SKM-1 treated with dmso at 0.1 percent for 144 hours (cell line): ENCODE results near the gene CCDC106.

Experiments used
- DNase-seq: peaks from one replicate; lab custom pipeline; 2025; ENCODE audit not compliant: unreplicated experiment; lab: John Stamatoyannopoulos, UW

CCDC106 gene

DNA sequence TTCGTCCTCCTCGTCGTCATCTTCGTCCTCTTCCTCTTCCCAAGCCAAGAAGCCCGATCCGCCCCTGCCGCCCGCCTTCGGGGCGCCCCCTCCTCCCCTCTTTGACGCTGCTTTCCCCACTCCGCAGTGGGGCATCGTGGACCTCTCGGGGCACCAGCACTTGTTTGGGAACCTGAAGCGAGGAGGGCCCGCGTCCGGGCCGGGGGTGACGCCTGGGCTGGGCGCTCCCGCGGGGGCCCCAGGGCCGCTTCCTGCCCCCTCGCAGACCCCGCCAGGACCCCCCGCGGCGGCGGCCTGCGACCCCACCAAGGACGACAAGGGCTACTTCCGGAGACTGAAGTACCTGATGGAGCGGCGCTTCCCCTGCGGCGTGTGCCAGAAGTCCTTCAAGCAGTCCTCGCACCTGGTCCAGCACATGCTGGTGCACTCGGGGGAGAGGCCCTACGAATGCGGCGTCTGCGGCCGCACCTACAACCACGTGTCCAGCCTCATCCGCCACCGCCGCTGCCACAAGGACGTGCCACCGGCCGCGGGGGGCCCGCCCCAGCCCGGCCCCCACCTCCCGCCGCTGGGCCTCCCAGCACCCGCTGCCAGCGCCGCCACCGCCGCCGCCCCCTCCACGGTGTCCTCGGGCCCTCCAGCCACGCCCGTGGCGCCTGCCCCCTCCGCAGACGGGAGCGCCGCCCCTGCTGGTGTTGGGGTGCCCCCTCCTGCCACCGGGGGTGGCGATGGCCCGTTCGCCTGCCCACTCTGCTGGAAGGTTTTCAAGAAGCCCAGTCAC is 33.9 kb upstream of the CCDC106 start:
- no peak for DNase-seq

DNA sequence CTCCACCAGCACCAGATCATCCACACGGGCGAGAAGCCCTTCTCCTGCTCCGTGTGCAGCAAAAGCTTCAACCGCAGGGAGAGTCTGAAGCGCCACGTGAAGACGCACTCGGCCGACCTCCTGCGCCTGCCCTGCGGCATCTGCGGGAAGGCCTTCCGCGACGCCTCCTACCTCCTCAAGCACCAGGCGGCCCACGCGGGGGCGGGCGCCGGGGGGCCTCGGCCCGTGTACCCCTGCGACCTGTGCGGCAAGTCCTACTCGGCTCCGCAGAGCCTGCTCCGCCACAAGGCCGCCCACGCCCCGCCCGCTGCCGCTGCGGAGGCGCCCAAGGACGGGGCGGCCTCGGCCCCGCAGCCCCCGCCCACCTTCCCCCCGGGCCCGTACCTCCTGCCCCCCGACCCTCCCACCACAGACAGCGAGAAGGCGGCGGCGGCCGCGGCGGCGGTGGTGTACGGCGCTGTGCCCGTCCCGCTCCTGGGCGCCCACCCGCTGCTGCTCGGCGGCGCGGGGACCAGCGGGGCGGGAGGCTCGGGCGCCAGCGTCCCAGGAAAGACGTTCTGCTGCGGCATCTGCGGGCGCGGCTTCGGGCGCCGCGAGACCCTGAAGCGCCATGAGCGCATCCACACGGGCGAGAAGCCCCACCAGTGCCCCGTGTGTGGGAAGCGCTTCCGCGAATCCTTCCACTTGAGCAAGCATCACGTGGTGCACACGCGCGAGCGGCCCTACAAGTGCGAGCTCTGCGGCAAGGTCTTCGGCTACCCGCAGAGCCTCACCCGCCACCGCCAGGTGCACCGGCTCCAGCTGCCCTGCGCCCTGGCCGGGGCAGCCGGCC is 33.1 kb upstream of the CCDC106 start:
- no peak for DNase-seq

DNA sequence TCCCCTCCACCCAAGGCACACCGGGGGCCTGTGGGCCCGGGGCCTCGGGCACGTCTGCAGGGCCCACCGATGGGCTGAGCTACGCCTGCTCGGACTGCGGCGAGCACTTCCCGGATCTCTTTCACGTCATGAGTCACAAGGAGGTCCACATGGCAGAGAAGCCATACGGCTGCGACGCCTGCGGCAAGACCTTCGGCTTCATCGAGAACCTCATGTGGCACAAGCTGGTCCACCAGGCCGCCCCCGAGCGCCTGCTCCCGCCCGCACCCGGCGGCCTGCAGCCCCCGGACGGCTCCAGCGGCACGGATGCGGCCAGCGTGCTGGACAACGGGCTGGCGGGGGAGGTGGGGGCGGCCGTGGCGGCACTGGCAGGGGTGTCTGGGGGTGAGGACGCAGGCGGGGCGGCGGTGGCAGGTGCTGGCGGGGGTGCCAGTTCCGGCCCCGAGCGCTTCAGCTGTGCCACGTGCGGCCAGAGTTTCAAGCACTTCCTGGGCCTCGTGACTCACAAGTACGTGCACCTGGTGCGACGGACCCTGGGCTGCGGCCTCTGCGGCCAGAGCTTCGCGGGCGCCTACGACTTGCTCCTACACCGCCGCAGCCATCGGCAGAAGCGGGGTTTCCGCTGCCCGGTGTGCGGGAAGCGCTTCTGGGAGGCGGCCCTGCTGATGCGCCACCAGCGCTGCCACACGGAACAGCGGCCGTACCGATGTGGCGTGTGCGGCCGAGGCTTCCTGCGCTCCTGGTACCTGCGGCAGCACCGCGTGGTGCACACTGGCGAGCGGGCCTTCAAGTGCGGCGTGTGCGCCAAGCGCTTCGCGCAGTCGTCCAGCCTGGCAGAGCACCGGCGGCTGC is 32.2 kb upstream of the CCDC106 start:
- no peak for DNase-seq

DNA sequence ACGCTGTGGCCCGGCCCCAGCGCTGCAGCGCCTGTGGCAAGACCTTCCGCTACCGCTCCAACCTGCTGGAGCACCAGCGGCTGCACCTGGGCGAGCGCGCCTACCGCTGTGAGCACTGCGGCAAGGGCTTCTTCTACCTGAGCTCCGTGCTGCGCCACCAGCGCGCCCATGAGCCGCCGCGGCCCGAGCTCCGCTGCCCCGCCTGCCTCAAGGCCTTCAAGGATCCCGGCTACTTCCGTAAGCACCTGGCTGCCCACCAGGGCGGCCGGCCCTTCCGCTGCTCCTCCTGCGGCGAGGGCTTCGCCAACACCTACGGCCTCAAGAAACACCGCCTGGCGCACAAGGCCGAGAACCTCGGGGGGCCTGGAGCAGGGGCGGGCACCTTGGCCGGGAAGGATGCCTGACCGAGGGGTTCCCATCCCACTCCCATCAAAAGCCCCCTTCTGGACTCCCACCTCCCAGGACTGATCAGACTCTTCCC is 31.6 kb upstream of the CCDC106 start:
- DNase-seq: no peak

DNA sequence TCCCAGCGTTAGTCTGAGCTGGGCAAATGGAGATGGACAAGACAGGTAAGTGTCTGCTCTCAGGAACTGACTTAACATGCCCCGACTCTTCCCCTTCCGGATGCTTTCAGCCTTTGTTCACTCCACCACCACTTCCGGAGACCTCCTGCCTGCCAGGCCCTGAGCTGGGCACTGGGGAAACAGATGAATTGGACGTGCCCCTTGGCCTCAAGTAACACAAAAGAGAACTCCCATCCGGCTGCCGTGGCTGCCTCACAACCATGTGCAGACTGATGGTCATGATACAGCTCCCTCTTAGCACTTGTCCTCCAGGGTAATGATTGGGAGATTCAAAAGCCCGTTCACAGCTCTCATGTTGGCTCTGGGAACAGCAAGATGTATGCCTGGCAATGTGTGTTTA is 30.6 kb upstream of the CCDC106 start:
- no peak for DNase-seq

DNA sequence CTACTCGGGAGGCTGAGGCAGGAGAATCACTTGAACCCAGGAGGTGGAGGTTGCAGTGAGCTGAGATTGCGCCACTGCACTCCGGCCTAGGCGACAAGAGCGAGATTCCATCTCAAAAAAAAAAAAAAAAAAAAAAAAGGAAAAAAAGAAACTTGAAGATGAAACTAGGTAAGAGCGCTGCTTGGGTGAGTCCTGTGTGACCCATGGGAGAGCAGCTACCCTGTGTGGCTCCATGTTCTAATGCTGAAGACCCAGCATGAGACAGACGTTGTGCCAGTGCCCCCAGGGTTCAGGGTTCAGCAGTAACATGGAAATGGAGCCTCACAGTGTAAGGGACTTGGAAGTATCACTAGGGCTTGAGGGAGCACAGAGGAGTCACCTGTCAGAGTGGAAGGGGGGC is 29.6 kb upstream of the CCDC106 start:
- DNase-seq: no peak

DNA sequence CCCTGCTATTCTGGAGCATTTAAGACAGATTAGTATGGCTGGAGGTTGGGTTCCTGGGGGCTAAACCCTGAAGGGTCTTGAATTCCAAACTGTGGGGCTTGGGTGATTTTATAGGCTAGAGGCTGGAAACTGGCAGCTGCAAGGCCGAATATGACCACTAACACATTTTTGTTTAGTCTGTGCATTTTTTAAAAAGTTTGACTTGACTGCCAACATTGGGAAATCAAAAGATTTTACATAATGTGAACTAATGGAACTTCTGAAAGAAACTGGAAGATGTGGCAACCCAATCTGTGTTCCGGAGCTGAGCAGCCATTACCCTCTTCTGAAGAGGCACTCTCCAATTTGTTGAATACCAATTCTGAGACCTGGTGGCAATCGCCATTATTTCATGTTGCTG is 28.7 kb upstream of the CCDC106 start:
- no peak for DNase-seq

DNA sequence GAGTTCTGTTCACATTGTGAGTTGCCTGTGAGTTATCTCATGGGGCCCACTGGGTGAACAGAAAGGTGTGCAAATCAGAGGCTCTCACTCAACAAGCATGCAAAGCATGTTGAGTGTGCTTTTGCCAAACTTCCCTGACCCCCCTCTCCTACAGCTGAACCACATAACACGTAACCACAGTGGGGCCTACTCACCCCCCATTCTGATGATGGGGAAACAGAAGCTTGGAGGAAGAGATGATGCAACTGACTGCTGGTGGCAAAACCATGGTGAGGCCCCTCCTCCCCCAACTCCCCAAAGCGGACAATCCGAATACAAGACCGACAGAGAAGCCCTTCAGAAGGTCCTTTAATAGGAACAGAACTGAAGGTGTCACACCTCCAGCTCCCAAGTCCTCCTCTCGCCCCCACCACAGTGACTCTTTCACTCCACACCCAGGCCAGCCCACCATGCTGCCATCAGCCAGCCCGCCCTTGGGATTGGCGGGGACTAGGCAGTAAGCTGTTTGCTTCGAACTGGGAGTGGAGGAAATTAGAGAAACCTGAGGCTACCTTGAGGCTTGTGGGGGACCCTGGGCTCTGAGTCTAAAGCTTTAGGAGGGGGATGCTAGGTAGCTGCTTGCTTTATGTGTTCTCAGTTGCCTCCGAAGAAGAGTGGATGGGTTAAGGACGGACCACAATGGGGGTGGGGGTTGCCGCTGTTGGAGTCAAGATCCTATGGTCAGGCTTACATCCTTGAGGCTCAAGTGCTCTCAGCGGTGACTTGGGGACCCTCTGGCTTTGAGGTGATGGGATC is 27.4 kb upstream of the CCDC106 start:
- peak; percentile 70 for DNase-seq

DNA sequence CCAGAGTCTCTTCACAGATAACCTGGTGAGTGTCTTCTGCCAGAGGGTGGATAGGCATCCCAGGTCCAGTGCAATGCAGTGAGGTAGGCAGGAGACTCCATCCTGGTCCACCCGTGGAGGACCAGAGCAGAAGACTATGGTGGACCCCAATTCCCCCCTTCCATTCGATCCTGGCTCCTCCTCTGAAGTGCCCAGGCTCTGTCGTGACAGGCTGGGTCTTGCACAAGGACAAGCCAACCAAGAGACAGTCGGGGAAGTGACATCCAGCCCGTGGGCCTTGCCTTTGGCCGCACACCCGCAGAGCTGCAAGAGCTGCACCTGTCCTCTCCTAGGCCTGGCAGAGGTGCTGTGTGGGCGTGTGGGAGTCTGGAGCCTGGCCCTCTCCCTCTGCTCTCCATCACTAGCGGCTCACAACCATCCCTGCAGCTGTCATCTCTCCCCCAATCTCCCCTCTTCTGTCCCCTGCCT is 26.8 kb upstream of the CCDC106 start:
- no peak for DNase-seq

DNA sequence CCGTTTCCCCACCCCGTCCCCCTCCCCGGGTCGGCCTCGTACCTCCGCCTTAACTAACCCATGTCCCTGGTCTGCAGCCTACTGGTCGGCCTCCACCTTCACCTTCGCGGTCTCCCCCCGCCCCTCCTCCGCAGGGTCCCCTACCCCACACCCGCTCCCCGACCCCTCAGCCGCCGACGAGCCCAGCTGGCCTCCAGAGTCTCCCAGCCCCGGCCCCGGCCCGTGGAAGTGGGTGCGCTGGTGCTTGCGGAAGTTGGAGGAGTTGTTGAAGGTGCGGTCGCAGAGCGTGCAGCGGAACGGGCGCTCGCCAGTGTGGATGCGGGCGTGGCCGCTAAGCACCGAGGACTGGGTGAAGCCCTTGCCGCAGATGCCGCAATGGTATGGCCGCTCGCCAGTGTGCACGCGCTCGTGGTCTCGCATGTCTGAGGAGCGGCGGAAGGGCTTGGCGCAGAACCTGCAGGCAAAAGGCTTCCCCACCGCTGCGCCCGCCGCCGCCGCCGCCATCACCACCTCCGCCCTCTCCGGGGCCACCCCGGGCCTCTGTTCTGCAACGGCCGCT is 26.3 kb upstream of the CCDC106 start:
- DNase-seq: no peak

DNA sequence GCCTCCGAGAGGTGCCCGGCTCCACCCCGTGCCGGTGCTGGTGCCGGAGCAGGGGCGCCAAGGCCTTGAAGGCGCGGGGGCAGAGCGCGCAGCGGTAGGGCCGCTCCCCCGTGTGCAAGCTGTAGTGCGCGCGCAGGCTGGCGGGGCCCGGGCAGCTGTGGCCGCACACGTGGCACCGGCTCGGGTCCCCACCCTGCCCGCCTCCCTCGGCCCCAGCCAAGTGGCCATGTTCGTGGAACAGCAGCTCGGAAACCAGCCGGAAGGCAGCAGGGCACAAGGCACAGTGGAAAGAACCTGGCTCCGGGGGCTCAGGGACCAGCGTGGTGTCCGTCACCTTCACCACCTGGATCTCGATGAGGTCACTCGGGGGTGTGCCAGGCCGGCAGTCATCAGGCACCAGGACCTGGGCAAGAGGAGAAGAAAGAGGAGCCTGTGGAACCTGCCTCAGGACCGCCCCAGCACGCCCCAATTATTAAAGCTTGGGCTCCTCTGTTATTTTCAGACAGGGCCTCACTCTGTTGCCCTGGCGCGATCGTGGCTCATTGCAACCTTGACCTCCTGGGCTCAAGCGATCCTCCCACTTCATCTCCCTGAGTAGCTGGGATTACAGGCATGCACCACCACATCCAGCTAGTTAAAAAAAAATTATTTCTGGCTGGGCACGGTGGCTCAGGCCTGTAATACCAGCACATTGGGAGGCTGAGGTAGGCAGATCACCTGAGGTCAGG is 25.6 kb upstream of the CCDC106 start:
- DNase-seq: no peak

DNA sequence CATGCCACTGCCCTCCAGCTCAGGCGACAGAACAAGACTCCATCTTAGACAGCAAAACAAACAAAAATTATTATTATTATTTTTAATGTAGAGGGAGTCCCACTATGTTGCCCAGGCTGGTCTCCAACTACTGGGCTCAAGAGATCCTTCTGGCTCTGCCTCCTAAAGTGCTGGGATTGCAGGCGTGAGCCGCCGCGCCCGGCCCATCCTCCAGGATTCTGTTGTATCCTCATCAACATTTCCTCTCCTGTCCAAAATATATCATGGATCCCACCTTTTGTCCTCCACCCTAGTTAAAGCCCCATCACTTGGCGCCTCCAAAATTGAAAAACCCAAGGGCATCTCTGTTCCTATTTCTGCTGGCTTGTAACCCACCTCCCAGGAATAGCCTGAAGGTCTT is 24.9 kb upstream of the CCDC106 start:
- no peak for DNase-seq

DNA sequence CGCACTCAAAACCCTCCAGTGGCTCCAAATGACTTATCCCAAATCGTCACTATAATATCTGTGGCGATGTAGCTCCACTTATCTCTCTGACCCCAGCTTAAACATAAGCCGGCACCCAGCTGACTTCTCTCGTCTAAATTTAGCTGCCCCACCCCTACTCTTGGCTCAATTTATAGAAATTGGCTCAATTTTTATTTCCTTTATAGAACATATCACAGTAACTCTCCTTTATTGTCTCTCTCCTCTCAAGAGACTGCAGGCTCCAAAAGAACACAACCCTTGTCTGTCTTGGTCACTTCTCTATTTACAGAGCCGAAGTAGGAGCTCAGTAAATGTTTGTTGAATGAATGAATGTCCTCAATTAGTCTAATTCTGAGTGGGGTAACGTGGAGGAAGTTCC is 24.5 kb upstream of the CCDC106 start:
- no peak for DNase-seq

DNA sequence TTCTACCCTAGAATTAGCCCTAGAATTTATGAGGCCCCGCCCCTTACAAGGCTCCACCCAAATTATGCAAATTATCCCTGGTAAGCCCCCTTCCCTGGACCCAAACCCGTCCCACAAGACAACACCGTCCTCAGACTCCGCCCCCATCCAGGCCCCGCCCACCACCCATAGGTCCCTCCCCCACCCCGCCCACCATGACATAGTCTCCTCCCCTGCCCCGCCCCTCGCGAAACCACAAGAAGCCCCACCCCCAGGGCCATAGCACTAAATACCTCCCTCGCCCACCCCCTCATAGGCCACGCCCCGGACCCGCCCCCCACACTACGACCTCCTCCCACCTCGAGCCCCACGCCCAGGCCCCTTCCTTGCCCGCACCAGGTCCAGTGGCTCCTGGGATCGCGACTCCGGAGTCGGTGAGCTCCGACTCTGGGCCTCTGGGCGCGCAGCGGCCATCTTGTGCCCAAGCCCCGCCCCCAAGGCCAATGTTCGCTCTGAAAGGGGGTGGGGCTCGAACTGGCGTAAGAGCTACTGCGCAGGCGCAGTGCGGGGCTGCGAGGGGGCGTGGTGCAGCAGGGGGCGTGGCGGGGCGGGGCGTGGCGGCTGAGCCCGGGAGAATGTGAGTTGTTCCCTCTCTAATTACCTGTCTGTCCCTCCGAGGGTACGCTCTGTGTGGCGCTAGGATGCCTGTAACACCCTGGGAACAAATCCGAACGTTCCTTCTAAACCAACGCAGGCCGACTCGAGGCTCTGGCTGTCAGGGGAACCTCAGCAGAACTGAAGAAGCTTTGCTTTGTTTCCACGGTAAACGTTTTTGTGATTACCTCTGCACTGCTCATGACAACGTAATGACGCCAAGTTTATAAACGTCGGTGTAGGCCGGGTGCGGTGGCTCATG is 23.7 kb upstream of the CCDC106 start, which contains the start of gene ZNF784:
Gene ZNF784 (minus strand): TSS at position 458 of the 895 bp plus-strand sequence. CDS start 5 bp downstream, at position 453.
- DNase-seq: peak; percentile 59

DNA sequence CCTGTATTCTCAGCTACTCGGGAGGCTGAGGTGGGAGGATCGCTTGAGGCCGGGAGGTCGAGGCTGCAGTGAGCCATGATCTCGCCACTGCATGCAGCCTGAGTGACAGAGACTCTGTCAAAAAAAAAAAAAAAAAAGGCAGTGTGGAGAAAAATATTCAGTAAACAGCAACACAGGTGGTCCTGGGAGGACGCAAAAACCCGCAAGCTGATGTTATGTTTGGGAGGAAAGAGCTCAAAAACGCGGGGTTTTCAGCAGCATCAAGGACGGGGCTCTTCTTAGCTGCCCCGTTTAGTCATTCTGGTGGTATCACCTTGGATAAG is 23.0 kb upstream of the CCDC106 start:
- no peak for DNase-seq

DNA sequence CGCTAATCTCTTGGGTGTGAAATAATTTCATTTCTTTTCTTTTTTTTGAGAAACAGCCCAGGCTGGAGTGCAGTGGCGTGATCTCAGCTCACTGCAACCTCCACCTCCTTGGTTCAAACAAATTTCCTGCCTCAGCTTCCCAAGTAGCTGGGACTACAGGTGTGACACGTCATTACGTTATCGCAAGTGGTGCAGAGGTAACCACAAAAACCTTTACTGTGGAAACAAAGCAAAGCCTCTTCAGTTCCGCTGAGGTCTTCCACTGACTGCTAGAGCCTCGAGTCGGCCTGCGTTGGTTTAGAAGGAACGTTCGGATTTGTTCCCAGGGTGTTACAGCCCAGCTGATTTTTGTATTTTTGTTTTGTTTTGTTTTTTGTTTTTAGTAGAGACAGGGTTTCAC is 21.7 kb upstream of the CCDC106 start:
- no peak for DNase-seq

DNA sequence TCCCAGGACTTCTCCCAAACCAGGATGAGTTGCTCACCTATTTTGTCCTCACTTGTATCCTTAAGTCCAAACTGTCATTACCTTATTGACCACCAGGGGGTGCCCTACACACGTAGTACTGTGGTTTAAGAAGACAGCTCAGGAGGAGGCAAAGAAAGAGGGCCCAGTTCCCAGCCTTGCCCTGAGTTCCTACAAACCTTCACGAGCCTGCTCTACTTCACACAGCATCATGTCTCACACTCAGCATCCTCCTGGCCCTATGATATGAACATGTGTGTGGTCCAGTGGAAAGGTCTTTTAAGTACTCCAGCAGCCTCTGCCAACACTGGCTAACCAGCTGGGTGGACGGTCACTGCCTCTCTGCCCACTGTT is 15.6 kb upstream of the CCDC106 start:
- DNase-seq: peak; percentile 38

DNA sequence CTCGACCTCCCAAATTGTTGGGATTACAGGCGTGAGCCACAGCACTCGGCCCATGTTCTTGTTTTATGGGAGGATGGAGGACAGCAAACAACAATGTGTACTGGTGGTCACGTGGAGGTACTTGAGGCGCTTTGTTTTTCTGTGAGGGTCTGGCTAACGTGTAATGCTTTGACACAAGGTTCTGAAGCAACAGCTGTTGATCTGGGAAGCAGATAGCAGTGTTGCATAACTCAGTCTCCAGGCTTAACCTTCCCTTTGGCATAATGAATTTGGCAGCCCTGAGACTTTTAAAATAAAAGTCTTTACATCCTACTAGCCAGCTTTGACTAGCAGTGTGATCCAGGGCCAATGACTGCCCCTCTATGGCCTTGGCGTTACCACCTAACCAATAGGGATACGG is 14.2 kb upstream of the CCDC106 start:
- DNase-seq: no peak

DNA sequence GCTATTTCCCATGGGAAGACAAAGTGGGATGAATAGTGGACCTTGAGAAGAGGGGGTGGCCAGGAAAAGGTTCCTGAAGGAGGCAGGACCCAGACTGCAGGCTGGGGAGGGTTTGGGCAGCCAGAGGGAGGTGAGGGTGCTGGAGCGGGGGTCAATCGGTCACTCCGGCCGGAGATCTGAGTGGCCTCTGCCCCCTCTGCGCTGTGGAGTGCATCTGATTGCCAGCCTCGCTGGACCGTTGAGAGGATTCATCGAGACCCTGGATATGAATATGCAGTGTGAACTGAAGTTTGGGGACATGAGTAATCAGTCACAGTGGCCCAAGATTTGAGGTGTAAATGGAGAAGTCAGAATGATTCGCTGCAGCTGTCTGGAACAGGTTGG is 12.7 kb upstream of the CCDC106 start:
- no peak for DNase-seq
